GM21423 (cell line): ENCODE results near the gene TNF.

ENCODE experiments used
- ATAC-seq: cut with Tn5 transposase; IDR thresholded peaks from one replicate; pipeline ENCODE4 v1.9.1; 2021; ENCODE audit warnings: mild to moderate bottlenecking, moderate library complexity; ENCODE audit not compliant: unreplicated experiment

The TNF gene

GRCh38 chr6:31622684-31623091, 47.3 kb downstream of the TNF start:
- ATAC-seq: no peak

- no peak for ATAC-seq
Observed at GRCh38 chr6:31624070-31624469, 48.7 kb downstream of the TNF start.

GRCh38 chr6:31626952-31627351, 51.6 kb downstream of the TNF start:
- no peak for ATAC-seq

- no peak for ATAC-seq
Observed at GRCh38 chr6:31627690-31628287, 52.4 kb downstream of the TNF start.
